ENCODE data around the gene RPE65.

DNA sequence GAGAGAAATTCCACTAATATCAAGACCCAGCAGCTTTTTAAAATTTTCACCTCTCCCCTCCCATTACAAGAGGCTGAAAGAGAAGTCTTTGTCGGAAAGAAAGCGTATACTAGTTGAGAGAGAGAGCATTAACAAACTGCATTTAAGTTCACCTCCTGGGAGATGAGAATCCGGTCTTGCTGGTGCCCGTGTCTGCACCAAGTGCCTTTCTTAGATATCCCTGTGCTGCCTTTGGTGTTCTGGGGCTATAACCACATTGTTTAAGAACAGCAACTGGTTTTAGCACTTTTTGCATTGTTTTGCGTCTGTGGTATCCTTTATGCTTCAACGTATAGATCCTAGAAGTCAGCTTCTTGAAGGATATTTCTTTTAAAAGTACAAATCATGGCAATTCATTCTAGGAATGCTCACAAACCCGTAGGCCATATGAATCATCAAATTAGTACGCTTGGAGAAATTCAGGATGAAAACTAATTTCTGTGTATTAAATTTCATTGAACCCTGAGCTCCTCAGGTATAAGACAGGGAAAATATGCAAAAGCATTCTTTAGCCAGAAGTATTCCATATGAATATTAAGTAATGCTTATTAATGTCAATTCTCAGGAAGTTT, 3.4 kb upstream of the RPE65 start:
- TF ChIP-seq POLR2A (IDR thresholded peaks at IDR 0.05) (no peak), CTCF (IDR thresholded peaks at IDR 0.05) (no peak)
